HepG2 (cell line): ENCODE data around the gene CYTH2. TPM values are rescaled to one million over a fixed set of nuclear protein-coding genes. Genes with fewer than 3 reads are reported as not detected.

Experiments
- BORCS8-MEF2B ChIP-seq: sonication (generic); formaldehyde crosslinking; IDR thresholded peaks from 2 replicates; pipeline ENCODE4 v1.8.0; 2022; ENCODE audit warnings: mild to moderate bottlenecking, missing genetic modification reagents
- HMGXB4 ChIP-seq, 2 experiments: sonication (generic) in 1 of 2; formaldehyde crosslinking in 1 of 2; IDR thresholded peaks; 2 replicates each; pipeline versions ENCODE4 v1.4.0 to v1.6.1; 2018 to 2020; ENCODE audit warnings: missing genetic modification reagents in 2 of 2, borderline replicate concordance in 1 of 2, low read depth in 1 of 2, mild to moderate bottlenecking in 1 of 2, missing biosample characterization in 1 of 2
- PHF21A ChIP-seq: sonication (generic); formaldehyde crosslinking; IDR thresholded peaks from 2 replicates; pipeline ENCODE4 v1.5.0; 2020; ENCODE audit warnings: mild to moderate bottlenecking, missing genetic modification reagents
- RAD21 ChIP-seq: fragments of 450-650 bp; formaldehyde crosslinking; IDR thresholded peaks from 2 replicates; pipeline ENCODE4 v1.5.0; 2020; ENCODE audit warnings: mild to moderate bottlenecking
- ZBTB49 ChIP-seq: sonication (generic); formaldehyde crosslinking; IDR thresholded peaks from 2 replicates; pipeline ENCODE4 v1.4.0; 2020; ENCODE audit warnings: missing genetic modification reagents, borderline replicate concordance
- ZNF383 ChIP-seq: sonication (generic); formaldehyde crosslinking; IDR thresholded peaks from 2 replicates; pipeline ENCODE4 v1.4.0; 2020; ENCODE audit warnings: missing genetic modification reagents, mild to moderate bottlenecking, borderline replicate concordance
- polyA plus RNA-seq, 8 experiments: library from polyadenylated mRNA; depleted of rRNA in 3 of 8; stranded (reverse) in 7 of 8; unstranded in 1 of 8; fragments of >200 nt; fragmentation: Illumina TruSeq in 4 of 8; extraction: Trizol in 4 of 8; gene quantifications; 2 replicates each; pipeline versions ENCODE4 v1.2.1 to v1.2.3, GENCODE V29; 2011 to 2016; ENCODE audit warnings: low read depth in 4 of 8, missing spikeins in 1 of 8, mixed read lengths in 1 of 8; ENCODE audit not compliant: insufficient read depth in 1 of 8
- total RNA-seq, 5 experiments: library from RNA; depleted of rRNA; stranded (reverse); fragments of >200 nt; fragmentation: Illumina TruSeq; extraction: Trizol; gene quantifications; 2 replicates each; pipeline ENCODE4 v1.2.3, GENCODE V29; 2016; ENCODE audit warnings: low read depth in 1 of 5
- TF ChIP-seq, protein P1 (sequence below): IDR thresholded peaks from 2 replicates; pipeline ENCODE4 v1.6.1; 2018; ENCODE audit warnings: missing genetic modification reagents, mild to moderate bottlenecking, missing compliant biosample characterization
- TF ChIP-seq, protein P2 (sequence below): sonication (generic); formaldehyde crosslinking; IDR thresholded peaks from 2 replicates; pipeline ENCODE4 v1.8.0; 2022; ENCODE audit warnings: missing genetic modification reagents, mild to moderate bottlenecking, inconsistent platforms, borderline replicate concordance

CYTH2 gene
- total and polyA plus RNA-seq, 2 of the 13 experiments (the other 11 are each of a cell fraction or from before 2014, with no cell fraction given), result 16.5 to 39.3 TPM

DNA sequence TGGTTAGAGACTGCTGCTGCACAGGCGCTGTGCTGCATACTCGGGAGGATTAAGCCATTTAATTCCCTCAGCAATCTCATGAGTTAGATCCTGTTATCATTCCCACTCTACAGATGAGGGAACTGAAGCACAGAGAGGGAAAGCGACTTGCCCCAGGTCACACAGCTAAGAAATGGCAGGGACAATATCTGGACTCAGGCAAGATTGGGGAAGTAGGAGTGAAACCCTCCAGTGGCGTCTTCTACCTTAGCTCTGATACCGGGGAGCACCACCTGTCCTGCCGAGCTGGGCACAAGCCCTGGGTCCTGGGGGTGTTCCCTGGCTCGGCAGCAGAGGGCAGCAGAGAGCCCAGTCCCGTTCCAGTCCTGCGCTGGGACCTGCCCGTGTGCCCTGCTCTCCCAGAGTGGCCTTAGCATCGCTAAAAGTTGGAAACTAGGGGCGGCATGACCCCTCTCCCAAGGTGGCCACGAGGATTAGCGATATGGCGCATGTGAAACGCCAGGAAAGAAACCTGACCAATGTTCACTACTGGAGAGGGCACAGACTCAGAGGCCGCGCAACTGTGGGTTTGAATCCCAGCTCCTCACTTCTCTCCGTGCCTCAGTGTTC, 20.5 kb downstream of the CYTH2 start (continued):
- TF ChIP-seq RAD21 (CRISPR knock-in tag), result peak; percentile 88
- TF ChIP-seq, protein P1, sequence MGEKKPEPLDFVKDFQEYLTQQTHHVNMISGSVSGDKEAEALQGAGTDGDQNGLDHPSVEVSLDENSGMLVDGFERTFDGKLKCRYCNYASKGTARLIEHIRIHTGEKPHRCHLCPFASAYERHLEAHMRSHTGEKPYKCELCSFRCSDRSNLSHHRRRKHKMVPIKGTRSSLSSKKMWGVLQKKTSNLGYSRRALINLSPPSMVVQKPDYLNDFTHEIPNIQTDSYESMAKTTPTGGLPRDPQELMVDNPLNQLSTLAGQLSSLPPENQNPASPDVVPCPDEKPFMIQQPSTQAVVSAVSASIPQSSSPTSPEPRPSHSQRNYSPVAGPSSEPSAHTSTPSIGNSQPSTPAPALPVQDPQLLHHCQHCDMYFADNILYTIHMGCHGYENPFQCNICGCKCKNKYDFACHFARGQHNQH (CRISPR knock-in tag), result peak; percentile 24; the same call in 1 of the 2 replicates
- TF ChIP-seq HMGXB4 (CRISPR knock-in tag; IDR thresholded peaks at IDR 0.05; ENCODE audit: borderline replicate concordance in 1 of 2, low read depth in 1 of 2), result peak in 1 of 2 experiments; percentile 26; a peak in 1 of 4 replicates
- 0 out of 2 replicates have a peak, but pooled peaks have one; percentile 58 for TF ChIP-seq ZNF383 (CRISPR knock-in tag)
- TF ChIP-seq PHF21A, result 0 out of 2 replicates have a peak, but pooled peaks have one; percentile 28
- TF ChIP-seq BORCS8-MEF2B, result 0 out of 2 replicates have a peak, but pooled peaks have one; percentile 31
- TF ChIP-seq, protein P2, sequence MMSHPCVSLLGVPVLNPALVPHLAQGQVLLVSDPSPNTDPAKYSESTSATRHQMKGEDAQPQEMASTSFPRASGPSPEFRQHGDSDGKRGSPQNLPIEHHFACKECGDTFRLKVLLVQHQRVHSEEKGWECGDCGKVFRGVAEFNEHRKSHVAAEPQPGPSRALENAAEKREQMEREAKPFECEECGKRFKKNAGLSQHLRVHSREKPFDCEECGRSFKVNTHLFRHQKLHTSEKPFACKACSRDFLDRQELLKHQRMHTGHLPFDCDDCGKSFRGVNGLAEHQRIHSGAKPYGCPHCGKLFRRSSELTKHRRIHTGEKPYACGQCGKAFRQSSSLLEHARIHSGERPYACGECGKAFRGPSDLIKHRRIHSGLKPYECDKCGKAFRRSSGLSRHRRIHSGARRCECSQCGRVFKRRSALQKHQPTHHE (CRISPR knock-in tag), result no peak
- TF ChIP-seq ZBTB49 (CRISPR knock-in tag), result no peak
